DND-41 (cell line): Measurements from ENCODE around the gene IKZF2.

Experiments used
- CTCF ChIP-seq: IDR thresholded peaks from 2 replicates; pipeline ENCODE4 v1.5.1; 2012; ENCODE audit warnings: borderline replicate concordance, low read length, moderate library complexity, mild to moderate bottlenecking; ENCODE audit not compliant: poor library complexity, severe bottlenecking; ENCODE audit errors: extremely low read depth
- EZH2 ChIP-seq: IDR thresholded peaks from 3 replicates; pipeline ENCODE4 v1.6.1; 2012; ENCODE audit warnings: borderline replicate concordance, low read depth, mild to moderate bottlenecking, moderate library complexity, low read length, inconsistent platforms; ENCODE audit not compliant: severe bottlenecking

GRCh38 chr2:213034585-213034984 lies 116.8 kb downstream of the IKZF2 start:
- no peak for TF ChIP-seq EZH2
- no peak for TF ChIP-seq CTCF
